ENCODE data around the gene PTRHD1.

PTRHD1 gene

DNA sequence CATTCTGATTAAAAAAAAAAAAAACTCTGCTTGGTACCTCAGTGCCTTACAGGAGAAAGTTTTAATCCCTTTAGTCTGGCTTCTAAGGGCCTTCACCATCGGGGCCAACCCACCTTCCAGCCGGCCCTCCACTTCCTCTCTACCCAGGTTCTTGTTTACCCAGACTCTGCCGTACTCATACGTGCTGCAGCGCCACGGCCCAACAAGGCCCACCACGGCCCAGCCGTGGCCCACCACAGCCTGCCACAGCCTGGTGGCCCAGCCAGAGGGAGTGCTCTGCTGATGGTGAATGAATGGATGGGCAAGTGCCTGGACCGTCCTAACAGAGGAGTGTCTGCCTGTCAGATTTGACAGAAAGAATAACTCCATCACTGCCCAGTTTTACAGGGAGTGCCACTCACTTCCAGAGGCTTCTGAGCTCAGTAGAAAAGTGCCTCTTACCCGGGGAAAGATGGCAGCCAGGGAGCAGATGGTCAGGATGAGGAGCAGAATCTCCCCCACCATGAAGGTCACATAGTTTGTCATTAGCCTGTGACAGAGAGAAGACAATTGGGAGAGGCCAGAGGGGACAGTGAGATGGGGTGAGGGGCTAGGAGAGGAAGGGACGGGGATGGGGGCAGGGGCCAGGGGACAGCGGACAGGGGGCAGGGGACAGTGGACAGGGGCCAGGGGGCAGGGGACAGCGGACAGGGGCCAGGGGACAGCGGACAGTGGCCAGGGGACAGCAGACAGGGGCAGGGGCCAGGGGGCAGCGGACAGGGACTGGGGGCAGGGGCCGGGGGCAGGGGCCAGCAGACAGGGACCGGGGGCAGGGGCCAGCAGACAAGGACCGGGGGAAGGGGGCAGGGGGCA lies 38.3 kb upstream of the PTRHD1 start:
- H3K4me3 ChIP-seq (ENCODE audit: low read length): no peak overlapping the region
- DNase-seq (ENCODE audit: low read depth, low spot score): no peak

GRCh38 chr2:24830786-24831185 lies 37.6 kb upstream of the PTRHD1 start:
- no peak for DNase-seq (ENCODE audit: low read depth, low spot score)
- no peak overlapping the region for H3K4me3 ChIP-seq (ENCODE audit: low read length)

GRCh38 chr2:24830351-24830750 lies 37.2 kb upstream of the PTRHD1 start:
- no peak overlapping the region for H3K4me3 ChIP-seq (ENCODE audit: low read length)
- no peak for DNase-seq (ENCODE audit: low read depth, low spot score)

DNA sequence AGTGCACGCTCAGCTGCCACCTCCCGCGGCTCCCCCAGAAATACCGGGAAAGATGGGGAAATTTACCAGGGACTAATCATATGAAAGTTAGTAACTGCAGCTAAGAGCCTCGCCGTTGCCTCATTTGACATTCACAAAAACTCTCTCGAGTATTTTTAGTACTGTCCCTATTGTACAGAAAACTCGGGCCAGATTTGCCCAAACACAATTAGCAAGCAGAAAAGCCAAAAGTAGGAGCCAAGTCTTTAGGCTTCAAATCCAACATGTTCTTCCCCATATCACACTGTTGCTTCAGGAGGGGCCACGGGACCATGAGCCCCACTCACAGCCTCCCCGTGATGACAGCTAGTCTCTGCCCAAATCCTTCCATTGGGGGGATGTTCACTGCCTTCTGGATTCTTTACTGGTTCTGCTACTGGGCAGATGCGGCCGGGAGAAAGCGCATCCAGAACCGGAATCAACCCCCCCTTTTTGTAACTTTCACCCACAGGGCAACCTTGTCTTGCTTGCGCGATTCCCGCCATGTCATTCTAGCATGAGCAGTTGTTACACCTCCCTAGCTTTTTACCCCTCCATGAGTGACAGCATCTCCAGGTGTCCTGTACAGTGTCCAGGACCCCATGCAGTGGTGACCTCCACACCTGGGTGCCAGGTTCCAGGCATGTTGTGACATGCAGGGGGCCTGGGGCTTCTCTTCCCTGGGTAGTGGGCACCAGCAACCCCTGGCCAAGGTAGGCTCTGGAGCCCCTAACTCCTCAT lies 35.2 kb upstream of the PTRHD1 start:
- no peak for DNase-seq (ENCODE audit: low read depth, low spot score)
- H3K4me3 ChIP-seq (ENCODE audit: low read length): no peak overlapping the region

- H3K4me3 ChIP-seq (ENCODE audit: low read length): no peak overlapping the region
- peak; percentile 85 for DNase-seq (ENCODE audit: low read depth, low spot score)
These were observed 34.4 kb upstream of the PTRHD1 start for GRCh38 chr2:24827321-24828237.

GRCh38 chr2:24826773-24827145 lies 33.6 kb upstream of the PTRHD1 start:
- H3K4me3 ChIP-seq (ENCODE audit: low read length): no peak overlapping the region
- DNase-seq (ENCODE audit: low read depth, low spot score): no peak

GRCh38 chr2:24825883-24826772 lies 32.9 kb upstream of the PTRHD1 start:
- H3K4me3 ChIP-seq (ENCODE audit: low read length): no peak overlapping the region

DNA sequence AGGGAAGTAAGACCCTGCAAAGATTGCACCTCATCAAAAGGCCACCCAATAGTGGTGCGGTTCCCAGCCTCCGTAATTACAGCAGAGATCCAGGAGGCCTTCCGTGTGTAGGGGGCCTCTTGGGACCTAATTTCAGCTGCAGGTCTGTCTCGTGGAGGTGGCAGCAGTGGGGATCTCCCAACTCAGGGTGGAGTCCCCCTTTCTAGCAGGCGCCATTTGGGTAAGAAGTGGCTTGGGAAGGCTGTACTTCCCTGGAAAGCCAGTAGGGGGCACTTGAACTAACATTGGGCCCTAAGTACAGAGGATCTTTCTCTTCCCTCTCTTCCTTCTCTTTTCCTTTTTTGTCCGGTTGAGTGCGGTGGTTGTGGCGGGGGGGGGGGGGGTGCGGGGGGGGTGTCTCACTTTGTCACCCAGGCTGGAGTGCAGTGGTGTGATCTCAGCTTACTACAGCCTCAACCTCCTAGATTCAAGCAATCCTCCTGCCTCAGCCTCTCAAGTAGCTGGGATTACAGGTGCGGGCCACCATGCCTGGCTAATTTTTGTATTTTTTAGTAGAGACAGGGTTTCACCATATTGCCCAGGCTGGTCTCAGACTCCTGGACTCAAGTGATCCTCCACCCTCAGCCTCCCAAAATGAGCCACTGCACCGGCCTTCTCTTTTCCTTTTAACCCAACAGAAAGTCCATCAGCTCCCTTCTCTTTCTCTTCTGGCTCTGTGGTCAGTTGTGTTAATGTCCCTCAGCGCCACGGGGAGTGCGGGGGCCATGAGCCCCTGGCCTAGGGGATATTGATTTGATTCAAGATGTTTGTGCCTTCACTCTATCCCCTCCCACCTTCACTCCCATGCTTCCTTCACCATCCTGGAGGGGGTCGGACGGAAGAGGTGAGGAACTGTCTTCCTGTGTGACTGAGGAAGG lies 32.0 kb upstream of the PTRHD1 start:
- peak; percentile 55 for DNase-seq (ENCODE audit: low read depth, low spot score)
- H3K4me3 ChIP-seq (ENCODE audit: low read length): no peak overlapping the region

More at GRCh38 chr2:24825883-24826772, 32.9 kb upstream of the PTRHD1 start:
- no peak for DNase-seq (ENCODE audit: low read depth, low spot score)

GRCh38 chr2:24824071-24824588 lies 30.9 kb upstream of the PTRHD1 start:
- no peak for DNase-seq (ENCODE audit: low read depth, low spot score)
- H3K4me3 ChIP-seq (ENCODE audit: low read length): no peak overlapping the region

DNA sequence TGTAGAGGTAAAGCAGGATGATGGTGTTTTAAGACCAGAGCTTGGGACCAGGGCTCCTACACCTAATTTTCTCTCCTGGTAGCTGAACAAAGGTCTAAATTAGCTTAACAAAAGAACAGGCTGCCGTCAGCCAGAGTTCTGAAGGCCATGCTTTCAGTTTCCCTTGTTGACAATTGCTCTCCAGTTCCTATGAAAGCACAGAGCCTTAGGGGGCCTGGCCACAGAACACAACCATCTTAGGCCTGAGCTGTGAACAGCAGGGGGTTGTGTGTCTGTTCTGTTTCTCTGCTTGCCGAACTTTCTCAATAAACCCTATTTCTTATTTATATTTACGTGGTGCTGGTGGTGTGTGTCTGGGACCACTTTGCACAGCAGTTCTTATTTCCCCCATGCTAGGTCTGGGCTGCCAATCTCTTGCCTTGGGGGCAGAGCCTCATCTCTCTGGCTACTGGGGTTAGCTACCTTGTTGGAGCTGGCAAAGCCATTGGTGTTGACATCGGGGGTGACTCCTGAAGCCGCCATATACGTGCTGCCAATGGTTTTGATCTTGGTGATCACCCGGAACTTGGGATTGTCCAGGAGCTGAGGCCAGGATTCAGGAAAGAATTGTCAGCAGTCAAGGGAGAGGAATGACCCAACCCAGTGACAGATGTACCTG lies 29.0 kb upstream of the PTRHD1 start:
- H3K4me3 ChIP-seq (ENCODE audit: low read length): no peak overlapping the region
- DNase-seq (ENCODE audit: low read depth, low spot score): no peak

GRCh38 chr2:24821433-24821891 lies 28.3 kb upstream of the PTRHD1 start:
- H3K4me3 ChIP-seq (ENCODE audit: low read length): no peak overlapping the region
- DNase-seq (ENCODE audit: low read depth, low spot score): no peak

DNA sequence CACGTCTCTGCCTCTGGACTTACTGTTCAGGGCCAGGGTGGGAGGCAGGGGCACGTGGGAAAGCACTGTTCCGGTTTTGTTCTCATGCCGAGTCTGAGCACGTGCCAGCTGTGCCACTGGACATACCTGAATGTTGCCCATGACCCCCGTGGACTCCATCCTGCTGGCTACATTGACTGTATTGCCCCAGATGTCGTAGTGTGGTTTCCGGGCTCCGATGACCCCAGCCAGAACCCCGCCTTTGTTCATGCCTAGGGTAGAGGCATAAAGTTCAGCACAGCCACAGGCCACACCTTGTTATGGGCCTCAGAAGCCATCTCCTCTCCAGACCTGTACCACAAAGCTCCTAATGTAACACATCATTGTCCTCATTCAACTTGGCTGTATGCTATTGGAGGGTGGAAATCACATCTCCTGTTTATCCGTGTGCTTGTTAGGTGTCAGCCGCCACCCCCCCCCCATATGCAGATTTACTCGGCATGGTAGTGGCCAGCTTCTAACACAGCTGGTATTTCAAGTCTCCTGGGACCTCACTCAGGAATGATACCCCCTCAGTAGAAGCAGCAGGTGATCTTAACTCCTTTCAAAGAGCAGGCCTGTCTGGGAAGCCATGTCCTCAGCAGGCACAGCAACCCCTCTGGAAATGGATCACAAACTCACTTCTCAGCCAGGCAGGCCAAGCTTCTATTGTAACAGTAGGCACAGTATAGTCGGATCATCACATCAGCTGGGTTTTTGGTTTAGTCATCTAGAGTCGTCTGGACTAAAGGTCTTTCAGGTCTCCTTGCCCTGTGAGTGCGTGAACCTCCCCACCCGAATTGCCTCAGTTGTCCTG lies 27.6 kb upstream of the PTRHD1 start:
- H3K4me3 ChIP-seq (ENCODE audit: low read length): no peak overlapping the region

DNA sequence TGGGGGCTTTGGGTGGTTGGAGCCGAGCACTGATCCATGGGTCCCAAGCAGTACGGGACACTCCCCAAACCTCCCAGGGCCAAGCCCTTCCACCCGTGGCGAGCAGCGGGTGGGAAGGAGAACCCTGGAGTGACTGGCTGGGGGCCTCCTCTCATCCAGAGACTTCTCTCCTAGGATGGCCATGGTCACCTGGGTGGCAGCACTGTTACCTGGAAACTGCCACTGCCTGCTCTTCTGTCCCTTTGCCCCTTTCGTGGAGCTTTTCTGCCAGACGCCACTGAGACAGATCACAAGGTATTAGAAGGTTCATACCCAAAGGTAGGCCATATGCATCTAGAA lies 27.0 kb upstream of the PTRHD1 start:
- DNase-seq (ENCODE audit: low read depth, low spot score): no peak
- H3K4me3 ChIP-seq (ENCODE audit: low read length): no peak overlapping the region

More for the DNA sequence above, 27.6 kb upstream of the PTRHD1 start:
- DNase-seq (ENCODE audit: low read depth, low spot score): no peak

- DNase-seq (ENCODE audit: low read depth, low spot score): no peak
- no peak overlapping the region for H3K4me3 ChIP-seq (ENCODE audit: low read length)
These were observed 26.4 kb upstream of the PTRHD1 start for GRCh38 chr2:24819442-24820174.

DNA sequence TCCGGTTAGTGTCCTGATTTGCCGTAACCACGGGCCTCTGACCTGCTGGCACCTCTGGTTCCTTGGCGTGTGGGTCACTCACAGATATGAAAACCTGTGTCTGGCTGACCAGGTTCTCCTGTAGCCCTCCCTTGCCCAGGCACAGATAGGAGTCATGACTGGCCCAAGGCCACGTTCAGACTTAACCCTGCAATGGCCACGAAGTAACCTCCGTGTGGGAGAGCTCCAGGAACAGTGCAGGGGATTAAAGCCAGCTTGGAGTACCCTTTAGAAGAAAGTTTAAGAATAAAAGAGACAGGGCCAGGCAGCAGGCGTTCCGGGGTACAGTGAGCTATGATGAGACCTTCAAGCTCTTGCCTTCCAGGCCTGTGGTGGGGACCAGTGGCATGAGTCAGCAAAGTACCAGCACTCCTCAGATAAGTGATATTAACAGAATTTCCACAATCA lies 25.6 kb upstream of the PTRHD1 start:
- DNase-seq (ENCODE audit: low read depth, low spot score): no peak
- no peak overlapping the region for H3K4me3 ChIP-seq (ENCODE audit: low read length)
